Fibroblast of gingiva (primary cell): ENCODE results near the gene CALR3.
"Not testable (repeated sequence)": the region's sequence is repeated elsewhere in the genome, so short reads cannot be mapped to it uniquely, and the experiment has no call there.

Source experiments
- DNase-seq: peaks from one replicate; pipeline ENCODE4 v3.0.0-alpha.2; 2011; ENCODE audit warnings: low read depth

Gene CALR3, protein sequence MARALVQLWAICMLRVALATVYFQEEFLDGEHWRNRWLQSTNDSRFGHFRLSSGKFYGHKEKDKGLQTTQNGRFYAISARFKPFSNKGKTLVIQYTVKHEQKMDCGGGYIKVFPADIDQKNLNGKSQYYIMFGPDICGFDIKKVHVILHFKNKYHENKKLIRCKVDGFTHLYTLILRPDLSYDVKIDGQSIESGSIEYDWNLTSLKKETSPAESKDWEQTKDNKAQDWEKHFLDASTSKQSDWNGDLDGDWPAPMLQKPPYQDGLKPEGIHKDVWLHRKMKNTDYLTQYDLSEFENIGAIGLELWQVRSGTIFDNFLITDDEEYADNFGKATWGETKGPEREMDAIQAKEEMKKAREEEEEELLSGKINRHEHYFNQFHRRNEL

DNA sequence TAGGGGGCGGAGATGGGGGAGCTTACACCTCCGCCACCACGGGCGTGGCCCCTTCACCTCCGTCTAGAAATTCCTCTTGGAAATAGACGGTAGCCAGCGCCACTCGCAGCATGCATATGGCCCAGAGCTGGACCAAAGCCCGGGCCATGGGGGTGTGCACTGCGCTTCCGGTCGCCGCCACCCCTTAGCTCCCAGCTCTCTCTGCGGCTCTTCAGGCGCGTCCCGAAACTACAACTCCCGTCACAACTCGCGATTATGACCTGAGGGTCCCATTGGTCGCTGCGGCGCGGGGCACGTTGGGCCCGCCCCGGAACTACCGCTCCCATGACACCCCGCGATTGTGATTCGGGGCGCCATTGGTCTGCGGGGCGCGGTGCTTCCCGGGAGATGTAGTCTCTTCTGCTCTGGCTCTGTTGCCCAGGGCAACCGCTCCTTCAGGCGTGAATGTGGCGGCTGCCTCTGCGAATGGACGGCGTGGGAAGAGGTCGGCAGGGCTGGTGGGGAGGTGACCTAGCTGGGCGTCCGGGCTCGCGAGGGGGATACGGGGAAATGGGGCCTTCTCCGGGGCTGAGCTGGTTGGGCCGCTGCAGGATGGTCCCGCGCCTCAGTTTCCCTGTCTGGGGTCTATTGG lies at the start of gene CALR3, which contains the start of gene C19orf44:
CALR3 (minus strand) TSS at position 186 of the 631 bp plus-strand sequence; CDS start at position 148, 38 bp downstream.
C19orf44 (plus strand) TSS at position 413 of the 631 bp plus-strand sequence. CDS start 4,399 bp downstream, outside the sequence.
- peak; percentile 99 for DNase-seq

DNA sequence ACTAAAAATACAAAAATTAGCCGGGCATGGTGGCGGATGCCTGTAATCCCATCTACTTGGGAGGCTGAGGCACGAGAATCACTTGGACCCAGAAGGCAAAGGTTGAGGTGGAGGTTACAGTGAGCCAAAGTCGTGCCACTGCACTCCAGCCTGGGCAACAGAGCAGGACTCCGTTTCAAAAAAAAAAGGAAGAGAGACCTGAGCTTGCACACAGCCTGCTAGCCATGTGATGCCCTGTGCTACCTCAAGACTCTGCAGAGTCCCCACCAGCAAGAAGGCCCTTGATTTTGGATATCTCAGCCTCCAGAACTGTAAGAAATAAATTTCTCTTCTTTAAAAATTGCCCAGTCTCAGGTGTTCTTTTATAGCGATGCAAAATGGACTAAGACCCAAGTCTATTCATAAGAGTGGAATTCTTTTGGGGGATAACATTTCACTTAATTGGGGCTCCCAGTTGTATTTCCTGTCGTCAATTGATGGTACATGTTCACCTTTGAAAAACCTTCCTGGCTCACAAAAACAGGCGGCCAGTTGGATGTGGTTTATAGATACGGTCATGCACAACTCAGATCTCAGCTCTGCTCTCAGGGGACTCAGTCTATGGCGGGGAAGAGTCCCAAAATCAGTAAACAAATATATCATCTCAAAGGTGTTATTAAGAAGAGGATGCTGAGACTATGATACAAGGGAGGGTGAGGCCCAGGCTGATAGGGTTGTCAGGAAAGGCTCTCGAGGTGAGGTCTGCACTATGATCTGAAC lies 48.7 kb upstream of the CALR3 start:
- DNase-seq = no peak

DNA sequence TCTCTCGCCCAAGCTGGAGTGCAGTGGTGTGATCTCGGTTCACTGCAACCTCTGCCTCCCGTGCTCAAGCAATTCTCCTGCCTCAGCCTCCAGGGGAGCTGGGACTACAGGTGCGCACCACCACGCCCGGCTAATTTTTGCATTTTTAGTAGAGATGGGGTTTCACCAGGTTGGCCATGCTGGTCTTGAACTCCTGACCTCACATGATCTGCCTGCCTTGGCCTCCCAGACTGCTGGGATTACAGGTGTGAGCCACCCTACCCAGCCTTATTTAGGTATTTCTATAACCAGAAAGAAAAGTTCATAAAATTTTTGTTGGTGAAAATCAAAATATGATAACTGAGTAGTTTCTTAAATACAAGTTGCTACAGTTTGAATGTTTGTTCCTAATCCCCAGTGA lies 47.8 kb upstream of the CALR3 start:
- DNase-seq = not testable (repeated sequence)

DNA sequence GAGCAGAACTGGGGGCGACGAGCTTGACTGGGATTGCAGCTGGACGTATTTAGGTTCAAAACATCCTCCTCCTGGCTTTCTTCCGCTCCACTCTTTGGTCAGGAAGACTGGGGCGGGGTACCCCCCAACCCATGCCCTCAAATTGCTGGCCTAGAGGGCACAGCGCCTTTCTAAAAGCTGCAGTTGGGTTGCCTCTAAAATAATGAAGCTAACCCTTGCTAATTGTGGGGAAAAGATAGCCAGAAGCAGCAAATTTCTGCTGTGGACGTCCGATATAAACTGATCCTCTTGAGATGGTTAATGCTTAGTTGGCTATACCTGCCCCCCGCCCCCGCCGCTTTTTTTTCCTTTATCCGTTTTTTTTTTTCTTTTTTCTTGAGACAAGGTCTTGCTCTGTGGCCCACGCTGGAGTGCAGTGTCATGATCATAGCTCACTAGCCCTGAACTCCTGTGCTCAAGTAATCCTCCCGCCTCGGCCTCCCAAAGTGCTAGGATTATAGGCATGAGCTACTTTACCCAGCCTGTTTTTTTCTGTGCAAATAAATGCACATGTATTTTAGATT lies 47.0 kb upstream of the CALR3 start:
- no peak for DNase-seq

DNA sequence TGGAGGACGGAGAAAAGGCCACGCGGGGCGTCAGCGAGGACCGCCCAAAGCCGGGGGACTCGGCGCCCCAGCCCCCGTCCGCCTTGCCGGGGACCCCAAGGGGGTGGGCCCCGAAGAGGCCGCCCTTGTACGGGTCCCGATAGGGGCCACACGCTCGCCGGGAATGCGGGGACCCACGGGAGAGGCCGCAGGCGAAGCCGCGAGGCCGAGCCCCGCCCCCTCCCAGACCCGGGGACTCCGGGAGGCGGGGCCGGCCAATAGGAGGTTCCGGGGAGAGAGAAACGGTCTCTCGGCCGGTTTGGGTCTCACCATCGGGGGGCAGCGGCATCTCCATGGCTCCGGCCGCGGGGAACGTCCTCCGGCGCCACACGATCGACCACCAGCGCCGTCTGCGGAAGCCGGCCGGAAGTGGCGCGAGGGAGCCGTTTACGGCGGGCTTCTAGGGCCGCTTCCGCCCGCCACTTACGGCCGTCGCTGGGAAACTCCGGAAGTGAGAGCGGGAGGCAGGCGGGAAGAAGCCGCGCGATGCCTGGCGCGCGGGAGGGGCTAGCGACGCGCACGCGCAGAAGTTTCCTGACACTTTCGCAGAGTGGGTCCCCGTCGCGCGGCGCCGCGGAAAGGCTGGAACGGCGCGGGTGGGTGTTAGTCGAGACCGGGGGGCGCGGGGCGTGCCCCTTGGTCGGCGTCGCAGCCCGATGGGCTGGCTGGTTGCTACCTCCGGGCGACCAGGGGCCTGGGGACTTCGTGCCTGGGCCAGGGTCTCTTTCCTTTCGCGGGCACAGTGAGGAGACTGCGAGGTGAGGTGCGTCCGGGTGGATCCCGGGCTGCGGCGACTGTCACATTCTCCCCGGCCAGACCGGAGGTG lies 46.3 kb upstream of the CALR3 start, which contains the start of gene CHERP:
CHERP (minus strand) TSS at position 393 of the 865 bp plus-strand sequence; CDS start at position 334, 59 bp downstream.
- DNase-seq = peak; percentile 91

DNA sequence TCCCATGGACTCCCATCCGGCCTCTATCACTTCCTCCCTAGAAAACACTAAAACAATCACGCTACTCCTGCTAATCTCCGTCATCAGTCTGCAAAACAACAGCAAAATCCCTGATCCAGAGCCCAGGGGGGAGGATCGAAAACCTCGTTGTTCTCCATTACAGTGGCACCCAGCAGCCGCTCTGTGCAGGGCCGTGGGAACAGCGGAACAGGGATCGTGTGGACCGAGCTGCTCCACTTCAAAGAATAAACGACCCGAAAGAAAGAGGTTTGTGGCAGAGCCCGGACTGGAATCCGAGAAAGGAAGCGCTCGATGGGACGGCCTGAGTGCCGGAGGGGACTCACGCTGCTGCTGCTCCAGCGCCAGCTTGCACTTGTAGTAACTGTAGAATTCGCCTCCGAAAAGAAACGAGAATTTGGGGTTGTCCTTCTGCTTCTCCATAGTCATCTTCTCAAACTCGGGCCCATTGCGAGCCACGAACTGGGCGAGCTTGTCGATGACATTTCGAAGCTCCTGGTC lies 45.6 kb upstream of the CALR3 start:
- no peak for DNase-seq

DNA sequence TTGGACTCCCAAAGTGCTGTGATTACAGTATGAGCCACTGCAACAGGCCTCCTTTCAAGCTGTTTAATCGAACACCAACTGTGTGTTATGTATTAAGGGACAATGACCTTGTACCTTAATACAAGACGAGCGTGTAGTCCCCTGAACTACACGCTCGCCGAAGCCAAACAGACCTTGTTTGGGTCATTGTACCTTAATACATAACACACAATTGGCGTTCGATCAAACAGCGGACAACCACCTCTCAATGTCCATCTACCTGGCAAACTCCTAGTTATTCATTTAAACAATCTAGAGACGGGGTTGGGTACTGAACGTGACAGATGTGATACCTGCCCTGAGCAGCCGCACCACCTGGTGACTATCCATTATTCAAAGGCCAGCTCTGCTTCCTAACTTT lies 45.0 kb upstream of the CALR3 start:
- DNase-seq = no peak

DNA sequence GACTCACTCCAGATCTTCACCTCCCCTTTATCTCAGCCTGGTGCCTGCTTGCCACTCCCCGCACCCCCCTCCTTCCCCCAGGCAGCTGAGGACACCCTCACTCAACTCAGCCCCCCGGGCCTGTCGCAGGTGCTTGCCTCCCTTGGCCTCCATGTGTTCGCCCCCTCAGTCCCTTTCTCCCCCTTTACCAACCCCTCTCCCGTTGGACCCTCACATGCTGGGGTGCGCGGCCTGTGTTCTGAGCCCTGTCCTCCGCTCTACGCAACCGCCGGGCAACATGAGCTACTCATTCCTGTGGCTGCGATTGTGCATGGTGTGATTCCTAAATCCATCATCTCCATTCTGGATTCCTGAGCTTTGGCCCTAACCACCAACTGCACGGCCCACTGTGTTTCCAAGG lies 41.1 kb upstream of the CALR3 start:
- DNase-seq = no peak

DNA sequence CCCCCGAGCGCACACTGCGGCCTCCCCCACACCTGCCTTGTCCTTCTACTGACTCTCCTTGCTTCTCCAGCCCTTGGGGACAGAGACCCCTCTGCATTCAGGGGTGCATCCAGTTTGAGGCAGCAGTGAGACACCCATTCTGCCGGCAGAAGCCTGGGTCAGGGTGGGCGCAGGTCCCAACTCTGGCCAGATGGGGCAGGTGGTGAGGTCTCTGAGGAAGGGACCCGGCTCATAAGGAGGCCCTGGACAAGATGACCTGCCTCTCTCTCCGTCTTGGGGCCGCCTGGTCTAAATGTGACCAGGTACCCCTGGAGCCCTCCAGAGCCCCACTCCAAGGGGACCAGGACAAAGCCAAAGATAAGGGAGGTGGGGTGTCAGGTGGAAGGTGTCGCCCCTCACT lies 40.2 kb upstream of the CALR3 start:
- DNase-seq = no peak

DNA sequence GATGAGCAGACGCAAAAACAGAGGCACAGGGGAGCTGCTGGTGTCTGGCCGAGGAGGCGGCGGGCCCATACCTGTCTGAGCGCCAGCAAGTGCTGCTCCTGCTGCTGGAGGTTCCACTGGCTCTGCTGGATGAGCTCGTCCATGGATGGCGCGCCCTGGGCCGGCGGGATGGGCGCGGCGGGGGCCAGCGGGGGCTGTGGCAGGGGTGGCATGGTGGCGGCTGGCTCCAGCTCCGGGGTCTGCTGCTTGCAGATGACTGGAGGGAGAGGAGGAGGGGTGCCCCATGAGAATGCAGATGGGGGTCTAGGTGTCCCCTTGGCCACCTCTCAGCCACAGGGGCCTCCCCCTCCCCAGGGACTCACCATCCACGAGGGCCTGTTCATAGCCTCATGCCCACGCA lies 39.4 kb upstream of the CALR3 start:
- DNase-seq = no peak

DNA sequence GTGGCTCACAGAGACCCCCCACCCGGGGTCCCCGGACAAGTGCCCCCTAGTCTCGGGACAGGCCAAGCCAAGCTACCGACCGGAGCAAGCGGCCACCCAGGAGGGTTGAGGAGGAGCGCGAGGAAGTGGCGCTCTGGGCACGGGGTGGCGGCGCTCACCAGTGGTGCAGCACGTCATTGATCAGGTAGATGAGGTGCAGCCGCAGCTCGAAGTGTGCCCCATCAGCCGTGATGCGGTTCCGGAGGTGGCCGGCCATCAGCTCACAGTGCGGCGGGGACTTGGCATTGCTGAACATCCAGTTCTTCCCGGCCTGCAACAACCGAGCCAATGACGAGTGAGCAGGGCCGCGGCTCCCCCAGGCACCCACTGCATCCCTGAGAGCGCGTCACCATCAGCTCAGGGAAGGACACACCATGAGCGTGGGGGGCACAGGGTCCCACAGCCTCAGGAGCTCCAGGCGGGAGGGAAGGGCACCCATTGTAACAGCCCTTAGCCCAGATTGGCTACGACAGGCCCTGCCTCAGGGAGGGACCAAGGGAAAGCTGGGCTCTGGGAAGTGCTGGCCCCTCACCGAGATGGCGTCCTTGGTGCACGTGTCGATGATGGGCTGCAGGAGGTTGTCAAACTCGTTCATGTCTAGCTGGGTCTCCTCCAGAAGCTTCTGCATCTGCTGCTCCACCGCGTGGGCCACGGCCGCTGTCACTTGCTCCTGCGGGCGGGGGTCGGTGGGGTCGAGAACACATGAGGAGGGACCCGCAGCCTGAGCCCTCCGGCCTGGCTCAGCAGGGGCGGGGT lies 36.7 kb upstream of the CALR3 start:
- DNase-seq = no peak

DNA sequence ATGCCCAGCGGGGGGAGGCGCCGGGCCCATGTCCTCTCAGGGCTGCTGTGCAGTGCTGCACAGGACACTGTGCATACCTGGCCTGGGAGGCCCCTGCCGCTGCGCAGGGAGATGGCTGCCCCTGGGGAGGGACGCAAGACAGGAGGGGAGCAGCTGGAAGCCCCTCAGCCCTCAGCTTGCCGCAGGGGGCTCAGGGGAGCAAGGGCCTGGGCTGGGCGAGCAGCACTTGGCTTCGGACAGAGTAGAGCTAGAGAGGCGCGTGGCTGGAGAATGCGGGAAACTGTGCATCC lies 35.4 kb upstream of the CALR3 start:
- DNase-seq = no peak

DNA sequence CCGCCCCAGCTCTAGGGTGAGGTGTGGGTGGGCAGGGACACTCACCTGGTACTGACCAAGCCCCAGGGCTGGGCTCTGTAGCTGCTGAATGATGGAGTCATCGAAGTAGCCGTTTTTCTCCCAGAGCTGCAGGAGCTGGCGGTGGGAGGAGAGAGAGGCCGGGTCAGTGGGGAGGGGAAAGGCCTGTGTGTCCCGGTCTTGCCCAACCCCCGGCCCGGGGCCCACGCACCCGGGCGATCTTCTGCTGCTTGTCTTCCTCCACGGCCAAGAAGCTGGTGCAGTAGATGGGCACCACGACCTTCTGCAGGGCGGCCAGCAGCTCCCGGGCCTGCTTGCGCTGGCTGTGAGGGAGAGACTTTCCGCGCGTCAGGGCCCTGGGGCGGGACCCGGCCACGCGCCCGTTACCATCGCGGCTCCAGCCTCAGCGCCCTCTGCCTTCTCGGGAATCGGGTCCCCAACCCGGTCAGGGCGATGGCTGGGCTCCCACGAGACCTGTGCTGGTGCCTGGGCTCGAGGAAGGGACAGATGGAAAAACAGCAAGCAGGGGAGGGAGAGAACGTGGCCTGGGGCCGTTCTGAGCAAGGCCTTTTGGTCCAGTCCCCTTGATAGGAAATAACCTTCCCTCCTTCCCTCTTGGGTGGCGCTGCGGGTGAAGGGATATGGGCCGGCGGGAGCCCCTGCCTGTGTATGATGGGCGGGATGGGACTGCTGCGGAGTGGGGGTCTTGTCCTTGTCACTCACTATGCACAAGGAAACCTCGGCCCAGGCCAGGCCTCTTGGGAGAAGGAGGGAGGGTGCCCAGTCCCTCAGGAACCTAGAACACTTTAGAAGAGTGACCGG lies 34.8 kb upstream of the CALR3 start:
- no peak for DNase-seq

DNA sequence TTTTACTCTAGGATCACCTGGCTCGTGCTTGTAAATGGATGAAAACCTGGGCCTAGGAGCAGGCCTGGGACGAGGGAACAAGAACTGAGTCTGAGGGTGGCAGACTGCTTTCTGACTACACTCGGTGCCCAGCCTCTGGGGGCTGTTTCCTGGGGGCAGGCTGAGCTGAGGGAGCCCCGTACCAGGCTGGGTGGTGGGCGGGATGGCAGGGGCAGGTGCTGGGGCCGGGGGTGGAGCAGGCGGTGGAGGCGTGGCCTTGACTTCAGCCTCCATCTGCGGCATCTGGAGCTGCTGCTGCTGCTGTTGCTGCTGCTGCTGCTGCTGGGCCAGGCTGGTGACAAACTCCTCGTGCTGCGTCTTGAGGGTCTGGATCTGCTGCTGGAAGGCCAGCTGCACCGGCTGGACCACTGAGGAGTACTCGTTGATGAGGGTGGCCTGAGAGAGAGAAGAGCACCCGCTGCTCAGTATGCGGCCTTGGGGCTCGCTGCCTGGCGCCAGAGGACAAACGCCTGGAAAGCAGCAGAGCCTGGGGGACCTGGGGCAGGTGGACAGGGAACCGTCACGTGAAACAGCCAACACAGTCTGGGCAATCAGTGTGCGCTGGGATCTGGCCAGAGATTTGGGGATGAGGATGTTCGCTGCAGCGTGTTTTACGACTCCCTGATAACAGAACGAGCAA lies 33.6 kb upstream of the CALR3 start:
- DNase-seq = no peak

DNA sequence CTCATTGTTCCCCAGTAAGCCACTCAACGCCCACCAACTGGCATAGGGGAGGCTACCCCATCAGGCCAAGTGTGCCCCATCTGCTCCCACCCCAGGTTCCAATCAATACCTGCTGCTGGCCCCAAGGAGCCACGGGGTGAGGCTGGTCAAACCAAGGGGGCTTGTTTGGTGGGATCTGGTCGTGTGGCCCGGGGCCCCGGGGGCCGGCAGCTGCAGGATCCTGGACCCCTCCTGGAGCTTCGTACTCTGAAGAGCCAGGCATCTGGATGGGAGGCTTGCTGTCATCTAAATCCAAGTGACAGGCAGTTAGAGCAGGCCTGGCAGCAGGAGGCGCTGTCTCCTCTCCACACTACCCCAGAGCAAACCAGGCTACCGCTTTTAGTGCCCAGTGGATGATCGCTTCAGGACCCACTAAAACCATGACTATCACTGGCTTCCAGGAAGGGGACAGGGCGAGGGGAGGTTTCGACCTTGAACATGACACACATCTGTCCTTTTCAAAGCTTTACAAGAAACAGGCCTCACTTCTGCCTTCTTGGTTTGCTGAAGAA lies 32.1 kb upstream of the CALR3 start:
- no peak for DNase-seq

DNA sequence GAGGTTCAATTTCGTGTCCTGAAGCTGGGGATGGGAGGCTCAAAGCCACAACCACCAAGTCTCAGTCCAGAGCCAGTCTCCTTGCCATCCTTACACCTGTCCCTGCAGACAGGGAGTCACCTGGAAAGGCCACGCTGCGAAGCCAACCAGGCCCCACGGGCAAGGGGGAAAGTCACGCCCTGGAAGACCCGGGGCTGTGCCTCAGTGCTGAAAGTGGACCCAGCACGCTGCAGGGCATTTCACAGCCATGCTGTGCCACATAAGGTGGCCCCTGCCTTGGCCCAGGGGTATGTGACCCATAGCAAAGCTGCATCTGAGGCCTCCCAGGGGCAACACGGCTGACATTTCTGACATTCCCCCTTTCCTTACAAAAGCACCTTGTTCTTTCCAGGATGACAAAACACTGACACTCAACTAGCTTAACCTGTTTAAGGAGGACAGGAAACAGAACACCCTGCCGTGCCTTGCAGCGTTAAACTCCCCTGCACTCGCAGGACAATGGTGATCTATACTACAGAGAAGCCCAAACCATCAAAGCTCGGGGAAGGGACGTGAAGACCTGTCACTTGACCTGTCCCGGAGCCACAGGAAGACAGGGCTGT lies 31.5 kb upstream of the CALR3 start:
- DNase-seq = no peak

DNA sequence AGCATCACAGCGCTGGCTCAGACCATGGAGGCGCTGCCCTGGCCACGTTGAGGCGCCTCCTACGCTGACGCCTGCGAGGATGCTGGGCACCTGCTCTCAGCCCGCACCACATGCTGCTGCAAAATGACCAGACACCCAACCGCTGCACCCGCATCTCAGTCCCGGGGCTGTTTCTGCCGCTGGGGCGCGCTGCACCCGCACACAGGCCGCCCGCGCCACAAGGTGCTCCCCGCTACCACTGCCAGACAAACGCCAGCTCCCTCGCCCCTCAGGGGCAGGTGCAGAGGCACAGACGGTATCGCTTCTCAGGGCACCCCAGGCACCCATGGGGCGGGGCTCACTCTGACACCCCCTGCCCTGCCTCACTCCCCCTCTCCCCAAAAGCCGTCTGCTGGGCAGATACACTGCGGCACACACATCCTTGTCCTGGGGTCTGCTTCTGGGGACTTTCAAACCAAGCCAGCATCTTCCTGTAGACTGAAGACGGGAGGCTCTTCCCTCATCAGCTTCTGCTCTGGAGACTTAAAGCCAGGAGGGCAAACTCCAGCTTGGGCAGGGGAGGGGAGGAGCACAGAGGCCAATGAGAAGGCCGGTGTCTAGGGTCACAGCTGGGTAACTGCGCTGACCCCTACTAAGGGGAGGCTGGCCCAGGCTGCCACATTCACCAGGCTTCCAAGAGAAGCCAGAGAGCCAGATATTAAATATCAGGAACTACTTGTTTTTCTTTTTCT lies 29.9 kb upstream of the CALR3 start:
- DNase-seq = no peak
